Stimulated activated CD8-positive, alpha-beta memory T cell treated with anti-CD3 and anti-CD28 coated beads, Interleukin-12 subunit alpha, Interleukin-12 subunit beta, amount 100 ng/mL, for 4 hours (primary cell): ENCODE data around the gene HIRA.
"Not testable (repeated sequence)": the region's sequence is repeated elsewhere in the genome, so short reads cannot be mapped to it uniquely, and the experiment has no call there.

Experiments used
- DNase-seq: peaks from one replicate; pipeline ENCODE4 v3.0.0-alpha.2; 2020; ENCODE audit warnings: low read depth

HIRA gene

GRCh38 chr22:19385221-19385906, 46.2 kb downstream of the HIRA start:
- no peak for DNase-seq

- no peak for DNase-seq
Measured at GRCh38 chr22:19383292-19383691, 48.2 kb downstream of the HIRA start.

- DNase-seq: no peak
Measured at GRCh38 chr22:19382240-19382639, 49.3 kb downstream of the HIRA start.

GRCh38 chr22:19378344-19378674, 53.2 kb downstream of the HIRA start:
- no peak for DNase-seq

- no peak for DNase-seq
Measured at GRCh38 chr22:19377565-19378343, 53.8 kb downstream of the HIRA start.

GRCh38 chr22:19376971-19377370, 54.6 kb downstream of the HIRA start:
- no peak for DNase-seq

GRCh38 chr22:19376247-19376646, 55.3 kb downstream of the HIRA start:
- no peak for DNase-seq

GRCh38 chr22:19375435-19375834, 56.1 kb downstream of the HIRA start:
- no peak for DNase-seq

GRCh38 chr22:19374410-19374809, 57.1 kb downstream of the HIRA start:
- DNase-seq: no peak

- DNase-seq: no peak
Measured at GRCh38 chr22:19373450-19373849, 58.1 kb downstream of the HIRA start.

- DNase-seq: no peak
Measured at GRCh38 chr22:19371893-19372292, 59.6 kb downstream of the HIRA start.

GRCh38 chr22:19368876-19369275, 62.7 kb downstream of the HIRA start:
- no peak for DNase-seq

- no peak for DNase-seq
Measured at GRCh38 chr22:19367763-19368367, 63.7 kb downstream of the HIRA start.

GRCh38 chr22:19363541-19363940, 68.0 kb downstream of the HIRA start:
- DNase-seq: not testable (repeated sequence)

- no peak for DNase-seq
Measured at GRCh38 chr22:19361501-19362103, 69.9 kb downstream of the HIRA start.

GRCh38 chr22:19360862-19361261, 70.7 kb downstream of the HIRA start:
- DNase-seq: no peak

GRCh38 chr22:19360300-19360792, 71.2 kb downstream of the HIRA start:
- no peak for DNase-seq

GRCh38 chr22:19359554-19360299, 71.8 kb downstream of the HIRA start:
- no peak for DNase-seq

- no peak for DNase-seq
Measured at GRCh38 chr22:19358703-19359553, 72.6 kb downstream of the HIRA start.

- DNase-seq: no peak
Measured at GRCh38 chr22:19358195-19358594, 73.3 kb downstream of the HIRA start.
